Peyer's patch (tissue), 4 donors: ENCODE measurements around the gene IPMK.

ENCODE experiments used
- CTCF ChIP-seq, 6 experiments: fragments of 450-650 bp in 4 of 6; fragments of 200-600 bp in 2 of 6; sonication (generic) in 1 of 6; IDR thresholded peaks; one replicate each; pipeline ENCODE4 v1.5.1; 2017 to 2019; ENCODE audit warnings: antibody characterized with exemption in 6 of 6, mild to moderate bottlenecking in 3 of 6, moderate library complexity in 1 of 6
- POLR2A ChIP-seq, 2 donors: fragments of 450-650 bp; IDR thresholded peaks; one replicate each; pipeline ENCODE4 v1.5.1; 2017; ENCODE audit warnings: antibody characterized with exemption in 2 of 2, mild to moderate bottlenecking in 2 of 2, moderate library complexity in 2 of 2

DNA sequence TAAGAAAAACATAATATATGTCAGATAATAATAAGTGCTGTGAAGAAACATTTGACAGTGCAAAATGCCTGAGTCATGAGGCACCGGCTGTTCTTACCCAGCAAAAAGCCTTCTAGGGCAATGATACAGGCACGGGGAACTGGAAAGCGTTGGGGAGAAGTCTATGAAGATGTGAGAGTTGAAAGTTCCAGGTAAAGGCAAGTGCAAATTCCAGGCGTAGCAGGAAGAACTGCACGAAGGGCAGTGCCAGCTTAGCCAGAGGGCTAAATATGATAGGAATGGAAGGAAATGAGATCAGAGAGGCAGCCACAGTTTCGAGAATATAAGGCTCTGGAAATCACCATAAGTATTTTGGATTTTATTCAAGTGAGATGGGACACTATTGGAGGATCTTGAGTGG lies 87.0 kb downstream of the IPMK start:
- TF ChIP-seq CTCF (IDR thresholded peaks at IDR 0.05) (no peak), POLR2A (IDR thresholded peaks at IDR 0.05) (no peak)
